GM19397 (cell line): ENCODE measurements around the gene TSPAN9.

Source experiments
- ATAC-seq: cut with Tn5 transposase; IDR thresholded peaks from one replicate; pipeline ENCODE4 v1.9.1; 2021; ENCODE audit warnings: mild to moderate bottlenecking, moderate library complexity; ENCODE audit not compliant: unreplicated experiment

Gene TSPAN9

DNA sequence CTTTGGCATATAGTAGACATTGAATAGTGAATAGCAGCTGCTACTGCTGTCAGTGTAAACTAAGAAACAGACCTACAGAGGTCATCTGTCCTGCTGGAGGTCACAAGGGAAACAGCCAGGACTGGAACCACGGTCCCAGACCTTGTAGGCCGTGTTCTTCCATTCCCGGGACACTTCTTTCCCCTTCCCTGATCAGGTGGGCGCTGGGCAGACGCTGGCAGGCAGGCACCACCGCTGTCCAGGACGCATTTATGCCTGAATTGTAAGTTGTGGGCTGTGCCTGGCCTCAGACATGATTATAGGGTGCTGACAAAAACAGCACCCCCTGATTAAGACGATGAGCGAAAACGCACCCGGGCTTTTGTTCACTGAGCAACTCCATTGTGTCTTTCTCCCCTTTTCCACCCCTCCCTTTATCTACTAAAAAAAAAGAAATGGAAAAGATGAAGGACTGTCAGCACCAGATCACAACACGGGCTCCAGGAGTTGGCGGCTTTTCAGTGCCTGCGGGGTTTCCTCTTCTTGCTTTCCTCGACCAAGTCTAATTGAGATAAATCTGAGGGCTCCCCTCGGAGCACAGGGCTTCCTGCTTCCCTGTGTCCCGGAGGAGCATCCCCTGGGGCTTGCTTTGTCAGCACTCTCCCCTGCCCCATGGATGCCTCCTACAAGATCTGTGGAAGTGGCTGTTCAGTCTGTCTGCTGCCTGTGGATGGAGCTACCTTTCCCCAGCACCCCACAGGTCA is 80.6 kb downstream of the TSPAN9 start:
- ATAC-seq: no peak

DNA sequence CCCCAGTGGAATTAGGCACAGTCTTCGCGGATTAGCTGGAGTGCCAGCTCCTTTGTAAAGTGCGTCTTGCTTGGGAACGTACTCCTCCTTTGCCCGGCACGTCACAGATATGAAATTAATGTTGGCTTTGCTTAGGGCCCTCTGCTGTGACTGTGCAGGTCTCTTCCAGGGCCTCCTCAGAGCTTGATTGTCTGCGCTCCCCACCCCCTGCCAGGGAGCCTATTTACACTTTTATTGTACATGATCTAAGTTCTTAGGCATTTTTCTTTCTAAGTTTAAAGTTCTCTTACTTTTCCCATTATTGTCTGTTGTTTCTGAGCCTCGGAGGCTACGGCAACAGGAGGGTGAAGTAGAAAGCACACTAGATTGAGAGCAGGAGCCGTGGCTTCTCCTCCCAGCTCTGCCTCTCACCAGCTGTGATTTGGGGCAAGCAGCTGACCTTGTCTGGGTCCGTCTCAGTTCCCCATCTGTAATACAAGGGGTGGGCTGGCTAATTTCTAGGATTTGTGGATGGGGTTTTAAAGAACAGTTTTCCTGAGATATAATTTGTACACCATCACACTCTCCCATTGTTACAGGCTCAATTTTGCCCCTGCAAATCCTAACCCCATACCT is 81.8 kb downstream of the TSPAN9 start:
- no peak for ATAC-seq

DNA sequence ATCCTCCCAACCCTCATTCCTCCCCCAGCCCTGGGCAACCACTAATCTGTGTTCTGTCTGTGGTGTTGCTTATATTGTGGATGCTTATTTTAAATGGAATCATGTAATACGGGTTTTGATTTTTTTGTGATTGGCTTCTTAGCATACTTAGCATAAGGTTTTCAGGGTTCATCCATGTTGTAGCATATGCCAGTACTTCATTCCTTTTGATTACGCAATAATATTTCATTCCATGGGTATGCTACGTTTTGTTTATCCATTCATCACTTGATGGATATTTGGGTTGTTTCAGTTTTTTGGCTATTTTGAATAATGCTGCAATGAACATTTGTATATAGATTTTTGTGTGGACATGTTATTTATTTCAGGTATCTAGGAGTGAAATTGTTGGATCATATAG is 82.9 kb downstream of the TSPAN9 start:
- no peak for ATAC-seq

DNA sequence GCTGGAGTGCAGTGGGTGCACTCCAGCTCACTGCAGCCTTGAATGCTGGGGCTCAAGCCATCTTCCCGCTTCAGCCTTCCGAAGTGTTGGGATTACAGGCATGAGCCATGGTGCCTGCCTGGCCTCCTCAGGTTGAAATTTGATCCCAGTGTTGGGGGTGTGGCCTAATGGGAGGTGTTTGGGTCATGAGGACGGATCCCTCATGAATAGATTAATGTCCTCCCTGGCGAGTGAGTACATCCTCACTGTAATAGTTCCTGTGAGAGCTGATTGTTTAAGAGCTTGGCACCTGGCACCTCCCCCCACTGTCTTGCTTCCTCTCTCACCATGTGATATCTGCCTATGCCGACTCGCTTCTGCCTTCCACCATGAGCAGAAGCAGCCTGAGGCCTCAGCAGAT is 84.7 kb downstream of the TSPAN9 start:
- ATAC-seq: no peak

DNA sequence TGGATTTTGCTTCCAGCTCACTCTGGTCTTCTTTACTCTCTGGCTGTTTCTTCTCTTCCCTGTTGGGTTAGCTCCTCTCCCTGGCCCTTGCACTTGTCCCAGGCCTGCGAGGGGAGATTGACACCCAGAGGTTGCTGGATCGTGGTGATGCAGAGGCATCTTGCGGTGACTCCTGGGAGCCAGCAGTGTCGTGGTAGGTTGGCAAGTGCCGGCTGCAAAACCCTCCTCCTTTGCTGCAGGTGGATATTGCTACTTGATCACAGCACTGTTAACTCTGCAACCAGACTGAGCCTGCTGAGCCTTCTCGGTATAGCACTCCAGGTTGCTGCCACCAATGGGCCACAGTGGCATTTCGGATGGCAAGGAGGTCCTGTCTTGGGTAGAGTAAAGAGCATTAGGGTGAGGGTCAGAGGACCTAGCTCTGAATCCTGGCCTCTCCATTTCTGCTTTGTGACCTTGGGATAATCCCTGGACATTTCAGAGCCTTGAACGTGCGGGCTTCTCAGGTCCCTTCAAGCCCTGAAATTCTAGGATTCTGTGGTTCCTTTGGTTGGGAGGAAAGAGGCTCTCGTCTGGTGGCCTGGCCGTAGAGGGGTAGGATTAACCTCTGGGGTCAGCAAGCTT is 87.4 kb downstream of the TSPAN9 start:
- ATAC-seq: no peak

DNA sequence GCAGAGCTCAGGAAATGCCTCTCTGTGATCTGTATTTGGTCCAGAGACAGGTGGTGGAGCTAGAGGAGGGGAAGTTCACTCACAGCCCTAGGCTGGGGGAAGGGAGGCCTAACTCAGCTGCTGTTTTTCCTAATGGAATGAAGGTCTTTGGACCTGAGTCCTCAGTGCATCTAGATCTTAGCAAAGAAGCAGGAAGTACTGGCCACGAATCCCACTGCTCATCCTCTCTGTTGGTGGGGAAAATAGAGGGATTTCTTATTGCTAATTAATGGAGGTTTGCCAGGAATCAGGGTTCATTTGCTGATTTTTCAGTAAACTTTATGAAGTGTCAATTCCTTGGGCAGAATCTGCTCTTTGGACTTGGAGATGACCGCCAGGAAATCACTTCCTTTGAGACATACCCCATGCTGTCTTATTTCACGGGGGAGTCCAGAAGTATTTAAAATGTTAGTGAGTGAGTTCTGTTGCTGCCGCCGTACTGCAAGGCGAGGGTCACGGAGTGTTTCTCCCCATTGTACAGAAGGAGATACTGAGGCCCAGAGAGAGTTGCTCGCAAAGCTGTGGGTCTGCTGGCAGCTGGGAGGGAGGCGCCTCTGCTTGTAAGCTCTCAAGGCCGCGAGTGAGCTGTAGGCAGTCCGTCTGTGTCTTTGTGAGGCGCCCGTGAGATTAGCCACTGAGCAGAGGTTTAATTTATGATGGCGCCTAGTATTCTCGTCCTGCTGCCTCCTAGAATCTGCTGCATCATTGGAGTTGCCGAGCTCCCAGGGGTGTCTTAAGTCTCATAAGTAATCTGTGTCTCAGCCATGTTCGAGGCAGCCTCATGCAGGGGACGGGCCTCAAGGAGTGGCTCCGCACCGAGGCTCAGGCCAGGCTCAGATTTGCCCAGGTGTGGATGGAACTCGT is 88.2 kb downstream of the TSPAN9 start:
- ATAC-seq: no peak

DNA sequence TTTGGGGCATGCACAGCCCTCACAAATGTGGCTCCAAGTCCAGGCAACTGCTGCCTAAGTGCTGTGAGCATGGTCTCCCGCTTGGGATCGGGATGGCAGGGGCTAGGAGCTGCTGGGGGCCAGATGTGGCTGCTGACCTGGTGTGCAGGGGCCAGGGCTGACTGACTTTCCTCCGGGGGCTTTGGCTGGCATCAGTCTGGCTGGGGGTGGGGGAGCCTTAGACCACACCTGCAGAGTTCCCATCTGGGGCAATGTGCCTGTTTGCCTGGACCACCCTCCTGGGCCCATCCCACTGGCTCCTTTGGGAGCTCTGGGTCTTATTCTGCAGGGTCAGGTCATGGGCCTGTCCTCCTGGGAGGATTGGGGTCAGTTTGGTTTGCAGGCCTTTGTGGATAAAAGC is 90.5 kb downstream of the TSPAN9 start:
- no peak for ATAC-seq

DNA sequence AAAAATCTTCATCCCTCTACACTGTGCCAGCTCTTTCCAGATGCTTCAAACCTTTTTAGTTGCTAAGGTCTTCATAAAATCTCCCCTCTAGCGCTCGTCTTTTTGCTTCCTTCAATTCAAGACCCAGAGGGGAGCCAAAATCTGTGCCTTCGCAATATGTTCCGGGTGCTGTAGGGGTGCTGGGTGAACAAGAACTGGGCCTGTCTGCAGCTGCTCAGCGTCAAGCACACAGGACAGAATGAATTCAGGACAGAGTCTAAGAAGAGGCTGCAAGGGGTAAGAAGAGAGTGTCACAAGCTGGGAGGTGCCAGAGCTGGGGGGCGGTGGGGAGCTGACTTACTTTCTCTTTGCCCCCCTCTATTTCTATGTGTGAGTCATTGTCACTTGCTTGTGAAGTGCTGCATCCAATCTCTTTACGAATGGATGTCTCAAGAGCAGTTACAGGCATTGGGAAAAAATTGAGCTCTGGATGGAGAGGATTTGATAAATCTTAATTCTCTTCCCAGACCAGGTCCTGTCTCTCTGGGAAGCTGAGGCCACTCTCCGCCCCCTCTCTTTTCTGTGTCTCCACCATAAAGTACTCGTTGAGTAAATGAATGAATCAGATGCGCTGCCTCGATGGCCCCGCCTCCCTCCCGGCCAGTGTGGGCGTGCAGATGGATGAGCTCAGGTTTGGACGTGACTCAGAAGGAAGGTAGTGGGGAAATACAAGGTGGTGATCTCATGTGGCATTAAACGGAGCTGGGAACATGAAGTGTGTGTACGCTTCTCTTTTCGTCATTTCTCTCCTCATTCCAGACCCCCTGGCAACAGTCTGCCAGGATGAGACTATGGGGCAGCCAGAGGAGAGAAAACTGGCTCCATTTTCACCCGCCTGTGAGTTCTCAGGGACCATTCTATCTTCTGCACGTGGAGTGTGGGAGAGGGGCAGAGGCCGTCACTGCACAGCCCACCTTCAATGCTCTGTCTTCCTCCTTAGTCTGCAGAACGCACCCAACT is 91.3 kb downstream of the TSPAN9 start:
- ATAC-seq: no peak

DNA sequence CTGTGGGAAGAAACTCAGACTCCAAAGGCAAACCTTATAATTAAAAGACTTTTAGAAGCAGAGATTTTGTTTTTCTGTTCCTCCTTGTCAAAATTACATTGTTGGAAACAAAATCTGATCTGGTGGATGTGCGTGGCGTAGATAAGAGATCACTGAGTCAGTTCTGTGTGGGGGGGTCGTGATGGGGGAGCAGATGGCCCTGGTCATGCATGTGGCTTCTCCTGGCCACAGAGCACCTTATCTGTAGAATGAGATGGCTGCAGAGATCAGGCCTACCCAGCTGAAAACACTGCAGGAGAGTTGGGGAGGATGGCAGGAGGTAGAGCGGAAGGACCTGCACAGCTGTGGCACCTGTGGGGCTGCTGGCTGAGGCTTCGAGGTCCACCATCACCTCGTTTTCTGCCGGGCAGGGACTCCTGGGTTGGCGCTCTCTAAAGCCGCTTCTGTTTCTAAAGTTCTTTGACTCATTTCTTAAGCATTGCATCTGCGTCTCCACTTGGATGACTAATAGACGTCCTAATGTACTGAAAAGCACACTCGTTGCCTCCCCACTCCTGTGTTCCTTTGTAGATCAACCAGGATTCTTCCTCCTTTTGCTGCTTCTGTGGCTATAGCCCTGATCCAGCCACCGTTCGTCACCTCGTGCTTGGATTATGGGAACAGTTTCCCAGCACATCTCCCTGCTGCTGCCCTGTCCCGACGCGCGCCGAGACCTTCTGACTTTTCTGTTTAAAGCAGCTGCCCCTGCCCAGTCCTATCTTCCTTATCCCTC is 93.4 kb downstream of the TSPAN9 start:
- no peak for ATAC-seq

DNA sequence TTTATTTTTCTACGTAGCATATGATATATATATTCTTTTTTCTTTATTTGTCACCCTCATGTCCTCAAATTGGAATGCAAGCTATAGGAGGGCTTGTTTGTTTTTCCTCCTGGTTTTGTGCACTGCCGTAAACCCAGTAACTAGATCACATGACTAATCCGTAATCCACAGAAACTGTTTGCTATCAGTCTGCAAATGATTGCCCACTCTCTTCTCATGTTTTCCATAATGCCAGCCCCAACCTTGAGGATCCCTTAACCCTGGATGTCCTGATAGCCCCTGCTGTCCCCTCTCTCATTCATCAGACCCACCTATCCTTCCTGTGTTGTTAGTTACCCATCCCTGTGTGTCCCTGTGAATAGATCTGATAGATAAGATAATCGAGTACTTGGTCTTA is 94.0 kb downstream of the TSPAN9 start:
- no peak for ATAC-seq

DNA sequence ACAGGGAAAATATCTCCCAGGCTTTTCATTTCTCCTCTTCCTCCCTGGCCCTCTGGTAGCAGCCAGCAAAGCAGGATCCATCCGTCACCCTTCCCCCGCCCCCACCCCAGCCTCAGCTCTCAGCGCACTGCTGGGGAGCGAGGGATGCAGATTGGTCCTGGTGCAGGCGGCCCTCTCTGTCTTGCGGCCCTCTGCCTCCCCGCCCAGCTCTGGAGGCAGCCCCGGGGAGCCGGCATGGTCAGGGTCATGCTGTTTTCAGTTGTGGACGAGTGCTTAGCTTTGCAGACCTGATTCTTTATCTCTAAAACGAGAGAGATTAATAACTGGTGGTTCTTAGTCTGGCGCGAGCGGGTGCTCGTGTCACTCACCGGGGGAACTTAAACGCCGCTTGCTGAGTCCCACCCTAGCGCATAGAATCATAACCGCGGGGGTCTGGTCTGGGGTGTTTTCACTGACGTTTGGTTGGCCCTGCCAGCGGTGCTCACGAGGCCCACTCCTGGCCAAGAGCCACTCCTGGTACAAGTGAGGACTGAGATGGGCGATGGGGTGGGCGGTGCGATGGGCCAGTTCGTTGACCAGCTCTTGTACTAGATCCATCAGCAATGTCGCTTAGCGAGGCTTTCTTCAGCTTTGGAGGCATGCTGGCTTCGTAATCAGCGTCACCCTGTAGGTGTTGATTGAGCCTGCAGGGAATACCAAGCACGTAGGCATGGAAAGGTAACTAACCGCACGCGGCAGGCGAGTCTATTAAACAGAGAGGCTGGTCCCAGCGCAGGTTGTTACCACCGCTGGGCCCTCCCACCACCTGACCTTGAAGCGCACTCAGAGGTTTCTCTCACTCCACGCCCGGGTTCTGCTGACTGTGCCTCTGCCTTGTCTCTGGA is 95.2 kb downstream of the TSPAN9 start:
- no peak for ATAC-seq

DNA sequence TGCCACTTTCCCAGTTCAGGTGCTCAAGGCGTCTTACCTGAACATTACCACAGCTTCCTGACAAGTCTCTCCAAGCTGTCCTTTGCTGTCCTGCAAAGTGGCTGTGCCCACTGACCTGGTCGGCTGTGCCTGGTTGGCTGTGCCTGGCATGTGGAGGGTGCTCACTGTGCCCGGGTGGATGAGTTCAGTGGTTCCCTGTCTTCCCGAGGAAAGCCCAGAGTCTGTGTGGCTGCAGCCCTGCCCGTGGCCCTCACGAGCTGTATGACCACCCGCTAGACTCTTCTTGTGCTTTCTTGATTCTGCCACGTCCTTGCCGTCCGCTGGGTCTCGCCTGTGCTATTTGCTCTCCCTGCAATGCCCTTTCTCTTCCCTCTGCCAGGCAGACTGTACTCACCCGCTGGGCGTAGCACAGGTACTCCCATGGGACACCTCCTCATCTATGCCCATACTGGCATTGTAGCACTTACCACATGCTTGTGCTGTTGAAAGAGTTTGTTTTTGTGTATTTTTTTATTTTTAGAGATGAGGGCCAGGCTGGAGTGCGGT is 95.9 kb downstream of the TSPAN9 start:
- no peak for ATAC-seq

DNA sequence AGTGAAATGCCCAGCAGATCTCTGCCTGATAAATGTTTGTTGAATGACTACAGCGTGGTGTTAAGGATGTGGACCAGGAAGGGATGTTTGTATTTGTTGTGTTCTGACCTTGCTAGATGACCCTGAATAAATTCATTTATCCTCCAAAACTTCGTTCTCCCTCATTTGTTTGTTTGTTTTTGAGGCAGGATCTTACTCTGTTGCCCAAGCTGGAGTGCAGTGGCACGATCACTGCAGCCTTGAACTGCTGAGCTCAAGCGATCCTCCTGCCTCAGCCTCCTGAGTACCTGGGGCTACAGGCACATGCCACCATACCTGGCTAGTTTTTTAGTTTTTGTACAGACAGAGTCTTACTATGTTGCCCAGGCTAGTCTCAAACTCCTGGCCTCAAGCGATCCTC is 96.7 kb downstream of the TSPAN9 start:
- ATAC-seq: no peak

DNA sequence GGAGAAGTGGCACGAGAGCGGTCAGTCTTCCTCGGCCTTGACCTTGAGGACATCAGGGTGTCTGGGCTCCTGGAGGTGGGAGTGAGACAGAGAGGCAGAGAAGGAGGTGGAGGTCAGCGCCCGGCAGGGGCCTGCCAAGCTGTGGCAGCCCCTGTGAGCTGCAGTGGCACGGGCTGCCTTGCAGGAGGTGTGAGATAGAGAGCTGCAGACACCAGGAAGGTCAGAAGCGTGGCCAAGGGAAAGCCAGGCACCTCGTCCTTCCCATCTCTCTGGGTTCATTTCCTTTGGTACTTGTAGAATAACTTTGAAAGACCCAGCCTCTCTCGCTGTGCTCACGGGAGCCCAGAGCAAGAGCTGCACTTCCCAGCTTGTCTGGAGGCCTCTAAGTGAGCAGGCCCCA is 98.1 kb downstream of the TSPAN9 start:
- no peak for ATAC-seq

DNA sequence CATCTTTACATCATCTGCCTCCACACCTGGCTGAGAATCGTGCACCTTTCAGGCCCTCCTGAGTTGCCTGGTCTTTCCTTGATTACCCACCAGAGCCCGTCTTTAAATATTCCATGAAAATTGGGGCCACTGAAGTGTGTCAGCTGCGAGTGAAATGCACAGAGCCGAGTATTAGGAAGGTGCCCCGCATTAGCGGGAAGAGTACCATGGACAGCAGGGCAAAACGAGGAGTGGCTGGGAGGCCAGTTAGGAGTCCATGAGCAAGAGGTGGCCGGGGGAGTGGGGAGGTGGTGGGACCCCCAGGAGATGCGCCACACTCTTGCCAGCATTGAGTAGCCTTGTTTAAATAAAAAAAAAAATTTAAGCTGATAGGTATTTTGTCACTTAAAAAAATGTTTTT is 99.6 kb downstream of the TSPAN9 start:
- no peak for ATAC-seq

DNA sequence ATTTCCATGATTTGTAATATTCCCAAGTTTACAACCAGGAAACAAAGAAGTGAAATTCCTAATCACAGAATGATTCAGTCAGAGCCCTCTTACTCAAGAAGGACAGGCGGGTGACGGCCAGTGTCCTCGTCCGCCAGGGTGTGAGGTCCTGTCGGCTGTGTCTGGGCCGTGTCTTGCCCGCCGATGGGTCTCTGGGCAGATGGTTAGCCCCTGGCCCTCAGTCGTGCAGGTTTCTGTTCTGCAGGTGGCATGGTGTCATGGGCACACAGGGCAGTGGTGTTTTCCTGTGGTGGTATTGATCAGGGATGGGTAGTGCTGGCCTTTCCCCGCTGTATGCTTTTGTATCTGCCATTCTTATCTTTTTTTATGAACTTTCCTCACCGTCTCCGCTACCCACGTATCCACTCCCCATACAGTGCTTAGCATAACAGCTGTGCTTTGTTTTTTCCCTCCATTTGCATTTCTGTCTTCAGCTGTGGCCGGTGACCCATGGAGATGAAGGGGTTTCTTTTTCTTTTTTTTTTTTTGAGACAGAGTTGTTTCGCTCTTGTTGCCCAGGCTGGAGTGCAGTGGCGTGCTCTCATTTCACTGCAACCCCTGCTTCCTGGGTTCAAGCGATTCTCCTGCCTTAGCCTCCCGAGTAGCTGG is 100.7 kb downstream of the TSPAN9 start:
- no peak for ATAC-seq

DNA sequence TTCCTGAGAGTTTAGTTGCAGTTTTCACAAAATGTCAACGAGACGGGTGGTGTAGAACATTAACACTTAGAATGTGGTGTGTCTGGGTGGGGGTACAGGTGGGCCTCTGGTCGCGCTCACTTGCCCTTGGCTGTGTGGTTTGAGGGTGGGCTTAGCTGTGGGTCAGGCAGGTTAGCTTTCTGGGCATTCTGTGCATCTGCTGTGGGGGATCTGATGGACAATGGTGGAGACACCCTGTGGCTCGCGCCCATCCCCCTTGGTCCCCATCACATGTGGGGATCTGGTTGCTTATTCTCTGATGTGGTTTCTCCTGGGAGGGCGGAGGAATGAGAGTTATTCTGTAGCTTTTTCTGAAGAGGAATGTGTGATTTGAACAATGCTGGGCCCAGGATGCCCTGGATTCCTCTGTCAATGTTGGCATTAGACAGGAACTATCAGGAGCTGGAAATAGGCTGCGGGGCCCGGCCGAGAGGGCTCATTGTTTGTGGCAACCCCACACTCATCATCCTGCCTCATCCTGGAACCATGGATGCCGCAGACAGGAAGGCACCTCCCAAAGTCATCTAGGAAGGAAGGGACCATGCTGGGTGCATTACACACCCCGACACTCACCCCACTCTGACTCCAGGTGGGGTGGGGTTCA is 101.6 kb downstream of the TSPAN9 start:
- no peak for ATAC-seq
